GM21447 (cell line): ENCODE measurements around the gene BUD31.
A peak's percentile ranks its signal among the peaks of the same experiment; 100 is the strongest.
"Not testable (repeated sequence)": the region's sequence is repeated elsewhere in the genome, so short reads cannot be mapped to it uniquely, and the experiment has no call there.

Experiments
- ATAC-seq: cut with Tn5 transposase; IDR thresholded peaks from one replicate; pipeline ENCODE4 v1.9.1; 2021; ENCODE audit not compliant: unreplicated experiment

Gene BUD31

GRCh38 chr7:99428972-99429566, 20.3 kb downstream of the BUD31 start:
- no peak for ATAC-seq

GRCh38 chr7:99429756-99430155, 21.0 kb downstream of the BUD31 start:
- ATAC-seq, result no peak

- ATAC-seq, result not testable (repeated sequence)
Observed at GRCh38 chr7:99431756-99432540, 23.2 kb downstream of the BUD31 start.

- no peak for ATAC-seq
Observed at GRCh38 chr7:99433158-99433557, 24.4 kb downstream of the BUD31 start.

GRCh38 chr7:99437946-99438572, 29.3 kb downstream of the BUD31 start:
- ATAC-seq, result no peak

- peak; percentile 92 for ATAC-seq
Observed at GRCh38 chr7:99438573-99439480, 30.1 kb downstream of the BUD31 start, which contains the start of the genes CPSF4 and PTCD1. TSS of gene CPSF4 (plus strand) at chr7:99438943. CDS start at chr7:99439083, 140 bp downstream. TSS of gene PTCD1 (minus strand) at chr7:99438798. CDS start at chr7:99435242, 3,556 bp downstream.

GRCh38 chr7:99440195-99440594, 31.4 kb downstream of the BUD31 start:
- ATAC-seq, result no peak

- no peak for ATAC-seq
Observed at GRCh38 chr7:99446096-99446495, 37.3 kb downstream of the BUD31 start.

GRCh38 chr7:99447943-99448342, 39.2 kb downstream of the BUD31 start:
- ATAC-seq, result no peak

- ATAC-seq, result no peak
Observed at GRCh38 chr7:99448855-99449254, 40.1 kb downstream of the BUD31 start.

GRCh38 chr7:99449326-99449725, 40.6 kb downstream of the BUD31 start:
- ATAC-seq, result no peak

GRCh38 chr7:99451936-99452335, 43.2 kb downstream of the BUD31 start:
- no peak for ATAC-seq

- no peak for ATAC-seq
Observed at GRCh38 chr7:99452541-99452940, 43.8 kb downstream of the BUD31 start.

GRCh38 chr7:99453105-99453504, 44.3 kb downstream of the BUD31 start:
- ATAC-seq, result no peak

GRCh38 chr7:99455874-99456273, 47.1 kb downstream of the BUD31 start:
- no peak for ATAC-seq

GRCh38 chr7:99456288-99456687, 47.5 kb downstream of the BUD31 start:
- ATAC-seq, result no peak

GRCh38 chr7:99457050-99457649, 48.4 kb downstream of the BUD31 start:
- no peak for ATAC-seq

- no peak for ATAC-seq
Observed at GRCh38 chr7:99457650-99458493, 49.1 kb downstream of the BUD31 start.

GRCh38 chr7:99459087-99459486, 50.3 kb downstream of the BUD31 start:
- no peak for ATAC-seq

- no peak for ATAC-seq
Observed at GRCh38 chr7:99460651-99461050, 51.9 kb downstream of the BUD31 start.
